PFSK-1 (cell line): ENCODE measurements around the gene OR2W3.

Experiments
- FOXP2 ChIP-seq: optimal IDR thresholded peaks from 2 replicates; pipeline ENCODE3; 2011; ENCODE audit warnings: borderline replicate concordance, control low read depth, inconsistent platforms; ENCODE audit not compliant: insufficient read depth; ENCODE audit errors: extremely low read length, extremely low read depth
- POLR2AphosphoS5 ChIP-seq: IDR thresholded peaks from 2 replicates; pipeline ENCODE4 v1.6.1; 2012; ENCODE audit warnings: low read depth, mild to moderate bottlenecking, control low read depth, low read length, moderate library complexity
- SIN3A ChIP-seq: IDR thresholded peaks from 2 replicates; pipeline ENCODE4 v1.6.1; 2012; ENCODE audit warnings: mild to moderate bottlenecking, low read length, moderate library complexity, borderline replicate concordance; ENCODE audit not compliant: insufficient read depth
- TAF1 ChIP-seq: IDR thresholded peaks from 2 replicates; pipeline ENCODE4 v1.6.1; 2012; ENCODE audit warnings: low read length, control low read depth, borderline replicate concordance; ENCODE audit not compliant: insufficient read depth
- TF ChIP-seq, protein P1 (sequence below), 2 experiments: IDR thresholded peaks; 2 replicates each; pipeline versions ENCODE4 v1.6.1 to v1.8.0; 2011 to 2012; ENCODE audit warnings: low read depth in 2 of 2, low read length in 2 of 2, control low read depth in 1 of 2, inconsistent platforms in 1 of 2, mild to moderate bottlenecking in 1 of 2, moderate library complexity in 1 of 2; ENCODE audit not compliant: insufficient read depth in 1 of 2

The OR2W3 gene

DNA sequence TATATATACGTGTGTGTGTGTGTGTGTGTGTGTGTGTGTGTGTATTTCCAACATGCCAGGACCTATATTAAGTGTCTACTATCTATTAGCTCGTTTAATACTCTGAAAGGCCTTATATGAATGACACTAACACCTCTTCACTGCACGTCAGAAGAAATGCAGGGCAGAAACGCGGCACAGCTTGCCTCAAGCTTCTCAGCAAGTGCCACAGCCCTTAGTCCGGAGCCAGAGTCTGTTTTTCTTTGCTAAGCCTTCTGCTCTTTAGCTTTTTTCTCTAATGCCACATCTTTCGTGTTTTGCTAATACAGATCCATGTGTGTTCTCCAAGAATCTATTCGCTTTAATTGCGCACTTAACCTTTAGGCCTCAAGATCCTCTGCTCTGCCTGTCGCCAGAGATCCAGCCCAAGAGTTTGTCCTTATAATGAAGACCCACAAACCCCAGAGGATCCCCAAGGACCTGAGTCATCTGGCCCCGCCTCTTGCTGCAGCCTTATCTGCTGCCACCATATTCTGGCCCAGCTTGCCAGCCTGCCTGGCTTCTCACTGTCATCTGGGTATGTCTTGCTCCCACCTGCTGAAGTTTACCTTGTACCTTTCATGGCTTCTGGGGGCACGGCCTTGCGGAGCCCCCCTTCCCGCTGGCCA, 40.4 kb upstream of the OR2W3 start:
- TF ChIP-seq FOXP2 = no peak
- no peak for TF ChIP-seq TAF1
- no peak for TF ChIP-seq SIN3A
- TF ChIP-seq, protein P1, sequence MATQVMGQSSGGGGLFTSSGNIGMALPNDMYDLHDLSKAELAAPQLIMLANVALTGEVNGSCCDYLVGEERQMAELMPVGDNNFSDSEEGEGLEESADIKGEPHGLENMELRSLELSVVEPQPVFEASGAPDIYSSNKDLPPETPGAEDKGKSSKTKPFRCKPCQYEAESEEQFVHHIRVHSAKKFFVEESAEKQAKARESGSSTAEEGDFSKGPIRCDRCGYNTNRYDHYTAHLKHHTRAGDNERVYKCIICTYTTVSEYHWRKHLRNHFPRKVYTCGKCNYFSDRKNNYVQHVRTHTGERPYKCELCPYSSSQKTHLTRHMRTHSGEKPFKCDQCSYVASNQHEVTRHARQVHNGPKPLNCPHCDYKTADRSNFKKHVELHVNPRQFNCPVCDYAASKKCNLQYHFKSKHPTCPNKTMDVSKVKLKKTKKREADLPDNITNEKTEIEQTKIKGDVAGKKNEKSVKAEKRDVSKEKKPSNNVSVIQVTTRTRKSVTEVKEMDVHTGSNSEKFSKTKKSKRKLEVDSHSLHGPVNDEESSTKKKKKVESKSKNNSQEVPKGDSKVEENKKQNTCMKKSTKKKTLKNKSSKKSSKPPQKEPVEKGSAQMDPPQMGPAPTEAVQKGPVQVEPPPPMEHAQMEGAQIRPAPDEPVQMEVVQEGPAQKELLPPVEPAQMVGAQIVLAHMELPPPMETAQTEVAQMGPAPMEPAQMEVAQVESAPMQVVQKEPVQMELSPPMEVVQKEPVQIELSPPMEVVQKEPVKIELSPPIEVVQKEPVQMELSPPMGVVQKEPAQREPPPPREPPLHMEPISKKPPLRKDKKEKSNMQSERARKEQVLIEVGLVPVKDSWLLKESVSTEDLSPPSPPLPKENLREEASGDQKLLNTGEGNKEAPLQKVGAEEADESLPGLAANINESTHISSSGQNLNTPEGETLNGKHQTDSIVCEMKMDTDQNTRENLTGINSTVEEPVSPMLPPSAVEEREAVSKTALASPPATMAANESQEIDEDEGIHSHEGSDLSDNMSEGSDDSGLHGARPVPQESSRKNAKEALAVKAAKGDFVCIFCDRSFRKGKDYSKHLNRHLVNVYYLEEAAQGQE (IDR thresholded peaks at IDR 0.05; ENCODE audit: insufficient read depth in 1 of 2, low read depth in 2 of 2, low read length in 2 of 2) = no peak
- TF ChIP-seq POLR2AphosphoS5 = no peak

DNA sequence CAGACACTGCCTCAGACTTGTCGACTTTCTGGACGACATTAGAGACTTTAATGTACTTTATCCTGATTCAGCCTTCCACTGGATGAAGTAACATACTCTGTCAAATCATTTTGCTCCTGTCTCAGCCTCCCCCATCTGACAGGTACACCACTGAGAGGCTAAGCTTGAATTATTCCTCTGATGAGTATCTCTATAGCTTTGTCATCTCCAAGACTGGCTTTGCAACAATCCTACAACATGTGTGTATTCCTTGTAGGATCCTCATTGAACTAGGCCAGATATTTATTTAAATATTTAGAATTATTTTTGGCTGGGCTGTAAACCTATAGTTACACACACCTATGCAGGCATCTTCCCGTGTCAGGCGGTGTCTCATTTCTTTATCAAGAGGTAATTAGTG, 39.5 kb upstream of the OR2W3 start:
- TF ChIP-seq POLR2AphosphoS5 (no peak), TAF1 (no peak), SIN3A (no peak), FOXP2 (no peak)
- TF ChIP-seq, protein P1 (IDR thresholded peaks at IDR 0.05; ENCODE audit: insufficient read depth in 1 of 2, low read depth in 2 of 2, low read length in 2 of 2) = no peak

DNA sequence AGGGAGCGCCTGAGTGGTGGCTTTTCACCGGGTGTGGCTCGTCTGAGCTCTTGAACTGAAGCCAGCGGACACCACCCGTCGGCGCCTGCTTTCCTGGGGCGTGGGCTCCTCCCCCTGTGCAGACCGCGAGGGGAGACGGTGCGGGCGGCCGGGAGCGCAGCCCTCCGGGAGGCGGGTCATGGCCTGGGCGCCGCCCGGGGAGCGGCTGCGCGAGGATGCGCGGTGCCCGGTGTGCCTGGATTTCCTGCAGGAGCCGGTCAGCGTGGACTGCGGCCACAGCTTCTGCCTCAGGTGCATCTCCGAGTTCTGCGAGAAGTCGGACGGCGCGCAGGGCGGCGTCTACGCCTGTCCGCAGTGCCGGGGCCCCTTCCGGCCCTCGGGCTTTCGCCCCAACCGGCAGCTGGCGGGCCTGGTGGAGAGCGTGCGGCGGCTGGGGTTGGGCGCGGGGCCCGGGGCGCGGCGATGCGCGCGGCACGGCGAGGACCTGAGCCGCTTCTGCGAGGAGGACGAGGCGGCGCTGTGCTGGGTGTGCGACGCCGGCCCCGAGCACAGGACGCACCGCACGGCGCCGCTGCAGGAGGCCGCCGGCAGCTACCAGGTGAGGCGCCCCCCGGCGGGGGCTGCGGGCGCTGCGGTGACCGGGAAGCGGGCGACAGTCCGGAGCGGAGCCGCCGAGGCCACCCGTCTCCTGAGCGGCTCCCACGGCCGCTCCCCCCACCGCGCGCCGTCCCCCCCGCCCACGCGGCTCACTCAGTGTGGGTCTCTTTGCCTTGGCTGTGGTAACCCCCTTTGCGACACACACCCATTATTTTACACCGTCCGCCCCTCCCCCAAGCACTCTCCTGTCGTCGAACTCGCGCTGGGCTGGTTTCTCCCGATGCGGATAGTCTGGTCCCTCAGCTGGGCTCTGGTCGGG, 38.1 kb upstream of the OR2W3 start, which contains the start of gene TRIM58:
TRIM58 (plus strand) TSS at position 119 of the 916 bp plus-strand sequence; CDS start at position 179, 60 bp downstream.
- TF ChIP-seq TAF1 = no peak
- TF ChIP-seq, protein P1 (IDR thresholded peaks at IDR 0.05; ENCODE audit: insufficient read depth in 1 of 2, low read depth in 2 of 2, low read length in 2 of 2) = no peak

DNA sequence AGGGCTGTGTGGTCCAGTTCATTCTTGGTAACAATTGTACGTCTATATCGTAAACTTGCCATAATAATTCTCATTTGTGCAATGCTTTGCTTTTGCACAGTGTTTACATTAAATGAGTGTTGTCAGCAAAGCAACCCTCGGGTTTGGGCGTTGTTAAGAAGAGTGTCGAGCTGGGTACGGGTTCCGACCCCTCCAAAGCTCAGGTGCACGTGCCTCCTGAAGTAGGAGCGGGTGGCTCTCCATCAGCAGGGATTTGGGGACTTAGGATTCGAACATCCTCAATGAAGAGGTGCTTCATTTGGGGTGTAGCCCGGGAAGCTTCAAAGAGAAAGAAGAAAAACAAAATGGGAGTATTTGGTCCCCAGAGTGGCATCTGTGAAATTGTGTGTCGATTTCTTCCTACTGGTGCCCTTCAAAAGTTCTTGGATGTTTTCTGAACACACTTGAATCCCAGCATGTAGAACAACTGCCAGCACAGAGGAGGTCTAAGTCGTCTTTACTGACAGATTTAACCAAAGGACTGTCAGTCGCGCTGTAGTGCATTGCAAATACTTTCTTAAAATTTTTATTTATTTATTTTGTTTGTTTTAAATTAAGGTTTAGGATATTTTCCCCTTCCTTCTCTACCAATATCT, 37.3 kb upstream of the OR2W3 start:
- no peak for TF ChIP-seq FOXP2
- TF ChIP-seq SIN3A = no peak
- TF ChIP-seq, protein P1 (IDR thresholded peaks at IDR 0.05; ENCODE audit: insufficient read depth in 1 of 2, low read depth in 2 of 2, low read length in 2 of 2) = no peak
- no peak for TF ChIP-seq POLR2AphosphoS5
- no peak for TF ChIP-seq TAF1
